ENCODE measurements around the gene LMX1A.

The LMX1A gene

DNA sequence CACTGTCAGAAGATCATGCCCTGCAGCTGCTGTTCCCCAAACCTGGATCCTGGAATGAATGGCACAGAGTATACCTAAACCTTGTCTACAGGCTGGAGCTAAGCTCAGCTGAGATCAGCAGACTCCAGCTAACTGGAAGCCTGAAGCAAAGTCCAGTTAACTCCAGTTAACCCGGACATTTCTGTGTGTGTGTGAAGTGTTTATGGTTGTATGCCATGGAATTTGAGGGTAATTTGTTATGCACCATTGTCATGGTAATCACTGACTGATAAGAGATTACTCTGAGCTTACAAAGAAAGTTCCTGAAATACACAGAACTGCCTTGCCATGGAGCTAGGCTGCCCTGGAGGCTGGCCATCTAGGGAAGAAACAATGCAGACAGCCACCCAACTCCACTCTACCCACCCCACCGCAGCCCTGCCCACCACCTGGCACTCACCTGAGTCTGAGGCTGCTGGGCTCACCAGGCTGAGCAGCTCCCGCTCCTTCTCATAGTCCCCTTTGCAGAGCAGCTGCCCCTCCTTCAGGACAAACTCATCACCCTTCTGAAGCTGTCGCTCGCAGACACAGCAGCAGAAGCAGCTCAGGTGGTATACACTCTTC lies 107.4 kb downstream of the LMX1A start:
- ATAC-seq: no peak

DNA sequence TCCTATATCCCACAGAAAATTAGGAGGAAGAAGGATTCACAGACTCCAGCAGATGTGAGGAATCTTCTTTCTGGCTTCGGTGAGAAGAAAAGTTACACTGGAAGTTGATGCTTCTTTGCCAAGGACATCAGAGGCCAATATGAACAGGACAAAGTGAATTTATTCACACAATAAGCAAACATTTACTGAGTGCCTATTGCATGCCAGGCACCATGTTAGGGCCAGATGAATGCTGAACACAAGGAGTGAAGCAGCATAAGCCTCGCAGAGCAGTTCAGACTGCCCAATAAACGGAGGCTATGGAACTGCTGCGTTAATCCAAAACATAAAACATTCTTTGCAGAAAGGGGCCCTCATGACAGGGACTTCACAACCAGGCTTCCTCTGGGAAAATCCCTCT lies 114.6 kb downstream of the LMX1A start:
- no peak for ATAC-seq
- TF ChIP-seq, protein P1, sequence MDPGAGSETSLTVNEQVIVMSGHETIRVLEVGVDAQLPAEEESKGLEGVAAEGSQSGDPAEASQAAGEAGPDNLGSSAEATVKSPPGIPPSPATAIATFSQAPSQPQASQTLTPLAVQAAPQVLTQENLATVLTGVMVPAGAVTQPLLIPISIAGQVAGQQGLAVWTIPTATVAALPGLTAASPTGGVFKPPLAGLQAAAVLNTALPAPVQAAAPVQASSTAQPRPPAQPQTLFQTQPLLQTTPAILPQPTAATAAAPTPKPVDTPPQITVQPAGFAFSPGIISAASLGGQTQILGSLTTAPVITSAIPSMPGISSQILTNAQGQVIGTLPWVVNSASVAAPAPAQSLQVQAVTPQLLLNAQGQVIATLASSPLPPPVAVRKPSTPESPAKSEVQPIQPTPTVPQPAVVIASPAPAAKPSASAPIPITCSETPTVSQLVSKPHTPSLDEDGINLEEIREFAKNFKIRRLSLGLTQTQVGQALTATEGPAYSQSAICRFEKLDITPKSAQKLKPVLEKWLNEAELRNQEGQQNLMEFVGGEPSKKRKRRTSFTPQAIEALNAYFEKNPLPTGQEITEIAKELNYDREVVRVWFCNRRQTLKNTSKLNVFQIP (CRISPR knock-in tag; IDR thresholded peaks at IDR 0.05; ENCODE audit: borderline replicate concordance, low read depth): no peak
- TF ChIP-seq ISL1 (CRISPR knock-in tag; IDR thresholded peaks at IDR 0.05) (no peak), TCF4 (CRISPR knock-in tag; IDR thresholded peaks at IDR 0.05; ENCODE audit: borderline replicate concordance) (no peak), RARB (CRISPR knock-in tag; IDR thresholded peaks at IDR 0.05) (no peak), OSR1 (CRISPR knock-in tag; IDR thresholded peaks at IDR 0.05) (no peak), PPARA (CRISPR knock-in tag; IDR thresholded peaks at IDR 0.05; ENCODE audit: borderline replicate concordance) (no peak), ZFP30 (CRISPR knock-in tag; IDR thresholded peaks at IDR 0.05) (no peak), ARNTL (CRISPR knock-in tag; IDR thresholded peaks at IDR 0.05; ENCODE audit: borderline replicate concordance, low read depth) (no peak)
- TF ChIP-seq, protein P2, sequence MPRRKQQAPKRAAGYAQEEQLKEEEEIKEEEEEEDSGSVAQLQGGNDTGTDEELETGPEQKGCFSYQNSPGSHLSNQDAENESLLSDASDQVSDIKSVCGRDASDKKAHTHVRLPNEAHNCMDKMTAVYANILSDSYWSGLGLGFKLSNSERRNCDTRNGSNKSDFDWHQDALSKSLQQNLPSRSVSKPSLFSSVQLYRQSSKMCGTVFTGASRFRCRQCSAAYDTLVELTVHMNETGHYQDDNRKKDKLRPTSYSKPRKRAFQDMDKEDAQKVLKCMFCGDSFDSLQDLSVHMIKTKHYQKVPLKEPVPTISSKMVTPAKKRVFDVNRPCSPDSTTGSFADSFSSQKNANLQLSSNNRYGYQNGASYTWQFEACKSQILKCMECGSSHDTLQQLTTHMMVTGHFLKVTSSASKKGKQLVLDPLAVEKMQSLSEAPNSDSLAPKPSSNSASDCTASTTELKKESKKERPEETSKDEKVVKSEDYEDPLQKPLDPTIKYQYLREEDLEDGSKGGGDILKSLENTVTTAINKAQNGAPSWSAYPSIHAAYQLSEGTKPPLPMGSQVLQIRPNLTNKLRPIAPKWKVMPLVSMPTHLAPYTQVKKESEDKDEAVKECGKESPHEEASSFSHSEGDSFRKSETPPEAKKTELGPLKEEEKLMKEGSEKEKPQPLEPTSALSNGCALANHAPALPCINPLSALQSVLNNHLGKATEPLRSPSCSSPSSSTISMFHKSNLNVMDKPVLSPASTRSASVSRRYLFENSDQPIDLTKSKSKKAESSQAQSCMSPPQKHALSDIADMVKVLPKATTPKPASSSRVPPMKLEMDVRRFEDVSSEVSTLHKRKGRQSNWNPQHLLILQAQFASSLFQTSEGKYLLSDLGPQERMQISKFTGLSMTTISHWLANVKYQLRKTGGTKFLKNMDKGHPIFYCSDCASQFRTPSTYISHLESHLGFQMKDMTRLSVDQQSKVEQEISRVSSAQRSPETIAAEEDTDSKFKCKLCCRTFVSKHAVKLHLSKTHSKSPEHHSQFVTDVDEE (CRISPR knock-in tag; IDR thresholded peaks at IDR 0.05): no peak
- TF ChIP-seq, protein P3, sequence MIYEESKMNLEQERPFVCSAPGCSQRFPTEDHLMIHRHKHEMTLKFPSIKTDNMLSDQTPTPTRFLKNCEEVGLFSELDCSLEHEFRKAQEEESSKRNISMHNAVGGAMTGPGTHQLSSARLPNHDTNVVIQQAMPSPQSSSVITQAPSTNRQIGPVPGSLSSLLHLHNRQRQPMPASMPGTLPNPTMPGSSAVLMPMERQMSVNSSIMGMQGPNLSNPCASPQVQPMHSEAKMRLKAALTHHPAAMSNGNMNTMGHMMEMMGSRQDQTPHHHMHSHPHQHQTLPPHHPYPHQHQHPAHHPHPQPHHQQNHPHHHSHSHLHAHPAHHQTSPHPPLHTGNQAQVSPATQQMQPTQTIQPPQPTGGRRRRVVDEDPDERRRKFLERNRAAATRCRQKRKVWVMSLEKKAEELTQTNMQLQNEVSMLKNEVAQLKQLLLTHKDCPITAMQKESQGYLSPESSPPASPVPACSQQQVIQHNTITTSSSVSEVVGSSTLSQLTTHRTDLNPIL (CRISPR knock-in tag; IDR thresholded peaks at IDR 0.05; ENCODE audit: low read depth): no peak
- TF ChIP-seq, protein P4, sequence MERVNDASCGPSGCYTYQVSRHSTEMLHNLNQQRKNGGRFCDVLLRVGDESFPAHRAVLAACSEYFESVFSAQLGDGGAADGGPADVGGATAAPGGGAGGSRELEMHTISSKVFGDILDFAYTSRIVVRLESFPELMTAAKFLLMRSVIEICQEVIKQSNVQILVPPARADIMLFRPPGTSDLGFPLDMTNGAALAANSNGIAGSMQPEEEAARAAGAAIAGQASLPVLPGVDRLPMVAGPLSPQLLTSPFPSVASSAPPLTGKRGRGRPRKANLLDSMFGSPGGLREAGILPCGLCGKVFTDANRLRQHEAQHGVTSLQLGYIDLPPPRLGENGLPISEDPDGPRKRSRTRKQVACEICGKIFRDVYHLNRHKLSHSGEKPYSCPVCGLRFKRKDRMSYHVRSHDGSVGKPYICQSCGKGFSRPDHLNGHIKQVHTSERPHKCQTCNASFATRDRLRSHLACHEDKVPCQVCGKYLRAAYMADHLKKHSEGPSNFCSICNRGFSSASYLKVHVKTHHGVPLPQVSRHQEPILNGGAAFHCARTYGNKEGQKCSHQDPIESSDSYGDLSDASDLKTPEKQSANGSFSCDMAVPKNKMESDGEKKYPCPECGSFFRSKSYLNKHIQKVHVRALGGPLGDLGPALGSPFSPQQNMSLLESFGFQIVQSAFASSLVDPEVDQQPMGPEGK (CRISPR knock-in tag; IDR thresholded peaks at IDR 0.05; ENCODE audit: borderline replicate concordance): no peak

More for the DNA sequence above, 107.4 kb downstream of the LMX1A start:
- TF ChIP-seq ZNF70 (CRISPR knock-in tag; IDR thresholded peaks at IDR 0.05) (no peak), SNAI2 (CRISPR knock-in tag; IDR thresholded peaks at IDR 0.05) (no peak), ZNF8 (CRISPR knock-in tag; IDR thresholded peaks at IDR 0.05) (no peak), PPARA (CRISPR knock-in tag; IDR thresholded peaks at IDR 0.05; ENCODE audit: borderline replicate concordance) (no peak), BACH2 (CRISPR knock-in tag; IDR thresholded peaks at IDR 0.05; ENCODE audit: borderline replicate concordance) (no peak), ESRRG (CRISPR knock-in tag; IDR thresholded peaks at IDR 0.05) (no peak), ZFP30 (CRISPR knock-in tag; IDR thresholded peaks at IDR 0.05) (no peak)
- TF ChIP-seq, protein P5, sequence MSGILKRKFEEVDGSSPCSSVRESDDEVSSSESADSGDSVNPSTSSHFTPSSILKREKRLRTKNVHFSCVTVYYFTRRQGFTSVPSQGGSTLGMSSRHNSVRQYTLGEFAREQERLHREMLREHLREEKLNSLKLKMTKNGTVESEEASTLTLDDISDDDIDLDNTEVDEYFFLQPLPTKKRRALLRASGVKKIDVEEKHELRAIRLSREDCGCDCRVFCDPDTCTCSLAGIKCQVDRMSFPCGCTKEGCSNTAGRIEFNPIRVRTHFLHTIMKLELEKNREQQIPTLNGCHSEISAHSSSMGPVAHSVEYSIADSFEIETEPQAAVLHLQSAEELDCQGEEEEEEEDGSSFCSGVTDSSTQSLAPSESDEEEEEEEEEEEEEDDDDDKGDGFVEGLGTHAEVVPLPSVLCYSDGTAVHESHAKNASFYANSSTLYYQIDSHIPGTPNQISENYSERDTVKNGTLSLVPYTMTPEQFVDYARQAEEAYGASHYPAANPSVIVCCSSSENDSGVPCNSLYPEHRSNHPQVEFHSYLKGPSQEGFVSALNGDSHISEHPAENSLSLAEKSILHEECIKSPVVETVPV (CRISPR knock-in tag; IDR thresholded peaks at IDR 0.05): no peak
- TF ChIP-seq, protein P3 (CRISPR knock-in tag; IDR thresholded peaks at IDR 0.05; ENCODE audit: low read depth): no peak
- TF ChIP-seq, protein P1 (CRISPR knock-in tag; IDR thresholded peaks at IDR 0.05; ENCODE audit: borderline replicate concordance, low read depth): no peak
